ENCODE data around the gene JARID2.

The JARID2 gene

GRCh38 chr6:15246666-15247499, 1.0 kb downstream of the JARID2 start:
- no peak for DNase-seq (ENCODE audit: low read depth)

- DNase-seq (ENCODE audit: low read depth): peak; percentile 80
Measured at GRCh38 chr6:15247500-15248450, 1.9 kb downstream of the JARID2 start.

GRCh38 chr6:15248451-15249370, 2.8 kb downstream of the JARID2 start:
- peak; percentile 96 for DNase-seq (ENCODE audit: low read depth)

- no peak for DNase-seq (ENCODE audit: low read depth)
Measured at GRCh38 chr6:15249371-15250019, 3.6 kb downstream of the JARID2 start.

GRCh38 chr6:15250187-15251168, 4.6 kb downstream of the JARID2 start:
- no peak for DNase-seq (ENCODE audit: low read depth)

GRCh38 chr6:15252195-15252594, 6.3 kb downstream of the JARID2 start:
- DNase-seq (ENCODE audit: low read depth): no peak

GRCh38 chr6:15253203-15254022, 7.5 kb downstream of the JARID2 start:
- no peak for DNase-seq (ENCODE audit: low read depth)

- DNase-seq (ENCODE audit: low read depth): no peak
Measured at GRCh38 chr6:15254070-15254975, 8.5 kb downstream of the JARID2 start.

- no peak for DNase-seq (ENCODE audit: low read depth)
Measured at GRCh38 chr6:15255481-15255880, 9.6 kb downstream of the JARID2 start.

GRCh38 chr6:15255909-15256395, 10.1 kb downstream of the JARID2 start:
- DNase-seq (ENCODE audit: low read depth): no peak

GRCh38 chr6:15256538-15257271, 10.8 kb downstream of the JARID2 start:
- no peak for DNase-seq (ENCODE audit: low read depth)

GRCh38 chr6:15257357-15258132, 11.7 kb downstream of the JARID2 start:
- no peak for DNase-seq (ENCODE audit: low read depth)

- no peak for DNase-seq (ENCODE audit: low read depth)
Measured at GRCh38 chr6:15259766-15260098, 13.9 kb downstream of the JARID2 start.

- DNase-seq (ENCODE audit: low read depth): peak; percentile 82
Measured at GRCh38 chr6:15260099-15260821, 14.4 kb downstream of the JARID2 start.

GRCh38 chr6:15263780-15264374, 18.0 kb downstream of the JARID2 start:
- no peak for DNase-seq (ENCODE audit: low read depth)

All from iris pigment epithelial cell (primary cell).